K562 (cell line): ENCODE measurements around the gene WFIKKN1.

Source experiments
- CBX5 ChIP-seq: IDR thresholded peaks from 2 replicates; pipeline ENCODE4 v1.6.1; 2014; ENCODE audit warnings: low read depth, borderline replicate concordance
- CEBPB ChIP-seq: fragments of 450-650 bp; IDR thresholded peaks from 2 replicates; pipeline ENCODE4 v1.6.1; 2016; ENCODE audit warnings: missing genetic modification characterization, missing compliant biosample characterization
- CHD2 ChIP-seq: IDR thresholded peaks from 2 replicates; pipeline ENCODE4 v1.6.1; 2011; ENCODE audit warnings: low read depth, low read length
- CREB5 ChIP-seq: fragments of 250-450 bp; sonication (Bioruptor Pico); IDR thresholded peaks from 2 replicates; pipeline ENCODE4 v1.5.0; 2020; ENCODE audit warnings: mild to moderate bottlenecking
- HNRNPL ChIP-seq: fragments of 200-400 bp; formaldehyde crosslinking; IDR thresholded peaks from 2 replicates; pipeline ENCODE4 v1.6.1; 2017; ENCODE audit warnings: low read depth, mild to moderate bottlenecking, low read length
- POLR2A ChIP-seq: fragments of 450-650 bp; conservative IDR thresholded peaks from 2 replicates; pipeline ENCODE4 v1.6.1; 2016
- POLR2AphosphoS5 ChIP-seq: IDR thresholded peaks from 2 replicates; pipeline ENCODE4 v1.6.1; 2011; ENCODE audit warnings: mild to moderate bottlenecking, low read depth, low read length, moderate library complexity; ENCODE audit not compliant: control insufficient read depth, insufficient read depth
- RFX1 ChIP-seq: fragments of 450-650 bp; IDR thresholded peaks from 2 replicates; pipeline ENCODE4 v1.6.1; 2016; ENCODE audit warnings: mild to moderate bottlenecking, moderate library complexity
- SMARCC2 ChIP-seq: fragments of 450-650 bp; IDR thresholded peaks from 2 replicates; pipeline ENCODE4 v1.6.1; 2017; ENCODE audit warnings: antibody characterized with exemption, moderate library complexity, mild to moderate bottlenecking, low read depth
- SP1 ChIP-seq: sonication (generic); formaldehyde crosslinking; IDR thresholded peaks from 2 replicates; pipeline ENCODE4 v1.8.1; 2022; ENCODE audit warnings: mild to moderate bottlenecking, missing genetic modification reagents
- ZBTB40 ChIP-seq, 2 experiments: fragments of 450-650 bp in 1 of 2; sonication (generic) in 1 of 2; formaldehyde crosslinking in 1 of 2; IDR thresholded peaks; 2 replicates each; pipeline versions ENCODE4 v1.7.1 to v1.9.0; 2016 to 2022; ENCODE audit warnings: inconsistent platforms in 1 of 2, mild to moderate bottlenecking in 1 of 2, missing genetic modification reagents in 1 of 2
- ZBTB49 ChIP-seq: sonication (generic); formaldehyde crosslinking; IDR thresholded peaks from 2 replicates; pipeline ENCODE4 v1.8.0; 2022; ENCODE audit warnings: missing genetic modification reagents, mild to moderate bottlenecking, borderline replicate concordance
- ZKSCAN8 ChIP-seq: fragments of 200-800 bp; sonication (Bioruptor generic); IDR thresholded peaks from 2 replicates; pipeline ENCODE4 v1.6.1; 2016; ENCODE audit warnings: missing genetic modification characterization, missing compliant biosample characterization

GRCh38 chr16:648071-648780 lies 17.4 kb downstream of the WFIKKN1 start:
- TF ChIP-seq SMARCC2 (no peak), CREB5 (CRISPR knock-in tag) (no peak), SP1 (CRISPR knock-in tag) (no peak), ZKSCAN8 (CRISPR knock-in tag) (no peak), POLR2A (0 out of 2 replicates have a peak, but pooled peaks have one; percentile 53), ZBTB40 (IDR thresholded peaks at IDR 0.05) (no peak), ZBTB40 (CRISPR knock-in tag; IDR thresholded peaks at IDR 0.05) (no peak), HNRNPL (no peak), CBX5 (no peak), ZBTB49 (CRISPR knock-in tag) (no peak), POLR2AphosphoS5 (no peak), CHD2 (no peak), CEBPB (tag) (no peak), RFX1 (no peak)
